GM19468 (cell line): ENCODE measurements around the gene A1BG.
"Not testable (repeated sequence)": the region's sequence is repeated elsewhere in the genome, so short reads cannot be mapped to it uniquely, and the experiment has no call there.

ENCODE experiments used
- ATAC-seq: cut with Tn5 transposase; IDR thresholded peaks from one replicate; pipeline ENCODE4 v1.9.1; 2021; ENCODE audit warnings: mild to moderate bottlenecking, moderate library complexity, moderate number of reproducible peaks; ENCODE audit not compliant: unreplicated experiment; ENCODE audit errors: extremely low read depth

The A1BG gene

GRCh38 chr19:58386576-58387337 lies 33.5 kb upstream of the A1BG start, which contains the start of gene RPS5:
RPS5 (plus strand) TSS chr19:58387269; CDS start chr19:58388138, 869 bp downstream.
- ATAC-seq, result peak; percentile 83

DNA sequence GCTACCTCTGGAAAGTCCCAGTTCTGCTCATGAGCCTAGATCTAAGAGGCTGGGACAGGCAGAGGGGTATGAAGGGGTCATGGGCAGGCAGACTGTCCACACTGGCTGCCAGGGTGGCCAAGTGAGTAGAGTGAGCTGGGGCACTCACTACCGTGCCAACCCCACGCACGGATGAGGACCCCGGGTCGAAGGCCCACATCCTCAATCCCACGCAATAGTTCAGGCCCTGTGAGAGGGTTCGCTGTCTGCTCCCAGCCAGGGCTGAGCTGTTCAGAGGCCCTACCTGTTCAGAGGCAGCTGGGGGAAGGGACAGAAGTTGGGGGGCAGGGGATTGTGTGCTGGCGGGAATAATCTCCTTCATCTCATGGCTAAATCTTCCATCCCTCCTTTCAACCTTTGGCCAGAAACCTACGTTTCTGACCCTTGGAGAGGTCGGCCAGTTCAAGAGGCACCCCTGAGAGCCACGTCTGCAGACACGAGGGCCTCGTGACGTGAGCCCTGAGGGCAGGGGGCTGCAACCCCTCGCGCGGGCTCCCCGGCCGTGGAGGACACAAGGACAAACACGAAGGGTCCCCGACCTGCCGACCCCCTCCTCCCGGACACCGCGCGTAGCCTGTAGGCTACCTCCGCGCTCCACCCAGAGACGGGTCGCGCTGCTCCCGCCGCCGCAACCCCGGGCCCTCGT lies 32.7 kb upstream of the A1BG start:
- ATAC-seq, result no peak

DNA sequence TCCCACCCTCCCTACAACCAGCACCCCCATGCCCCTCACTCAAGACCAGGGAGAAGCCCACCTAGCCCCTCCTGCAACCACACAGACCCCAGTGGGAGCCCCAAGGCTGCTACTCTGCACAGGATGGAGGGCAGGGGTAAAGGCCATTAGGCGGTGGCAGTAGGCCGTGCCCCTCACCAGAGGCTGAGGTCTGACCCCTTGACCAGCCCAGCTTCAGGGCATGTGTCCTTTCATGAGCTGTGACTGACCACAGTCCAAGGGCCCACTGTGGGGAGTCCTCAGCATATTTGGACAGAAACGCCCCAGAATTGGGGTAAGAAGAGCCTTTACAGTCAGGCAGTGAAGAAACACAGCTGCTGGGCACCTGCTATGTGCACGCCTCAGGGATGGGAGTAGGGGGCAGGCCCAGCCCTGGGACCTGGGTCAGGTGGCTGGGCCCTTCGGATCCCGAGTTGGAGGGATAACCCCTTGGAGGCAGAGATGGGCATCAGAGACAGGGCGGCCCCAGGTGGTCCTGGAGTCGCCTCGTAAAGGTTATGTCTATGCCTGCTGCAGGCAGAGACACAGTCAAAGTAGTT lies 32.1 kb upstream of the A1BG start:
- ATAC-seq, result no peak

GRCh38 chr19:58382997-58383603 lies 29.8 kb upstream of the A1BG start:
- no peak for ATAC-seq

- no peak for ATAC-seq
These were observed 28.3 kb upstream of the A1BG start for GRCh38 chr19:58381460-58382212.

DNA sequence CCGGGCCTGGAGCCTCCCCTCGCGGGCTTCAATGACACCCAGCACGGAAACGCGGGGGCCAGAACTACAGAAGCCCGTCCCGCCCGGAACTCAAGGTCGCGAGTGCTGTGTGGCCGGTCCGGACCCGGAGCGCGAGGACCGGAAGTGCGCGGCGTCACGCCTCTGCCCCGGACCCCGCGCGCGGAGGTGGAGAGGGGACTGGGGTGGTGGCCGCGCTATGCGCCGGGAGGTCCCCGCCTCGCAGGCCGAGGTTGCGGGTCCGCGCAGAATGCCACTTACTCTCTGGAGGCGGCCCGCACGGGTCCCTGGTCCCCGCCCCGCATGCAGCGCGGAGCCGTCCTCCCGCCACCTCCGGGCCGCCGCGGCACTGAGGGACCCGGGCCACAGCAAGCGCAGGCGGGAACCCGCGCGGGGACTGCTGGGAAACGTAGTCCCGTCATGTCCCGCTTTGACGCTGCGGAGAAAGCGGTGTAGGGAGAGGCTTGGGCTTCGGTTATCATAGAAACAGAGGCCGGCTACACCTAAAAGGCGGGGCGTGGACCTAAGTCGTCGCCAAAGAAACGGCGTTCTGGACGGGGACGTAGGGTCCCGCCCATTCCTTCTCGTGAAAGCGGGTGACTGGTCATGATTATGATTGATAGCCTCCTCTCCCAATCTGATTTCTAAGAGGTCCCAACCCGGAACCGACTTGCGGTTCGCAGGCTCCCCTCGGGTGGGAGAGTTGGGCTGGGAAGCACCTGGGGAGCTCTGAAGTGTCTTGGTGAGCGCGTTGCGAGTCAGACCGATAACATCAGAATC lies 27.6 kb upstream of the A1BG start, which contains the start of gene ZNF837:
Gene ZNF837 (minus strand): TSS at position 369 of the 798 bp plus-strand sequence. CDS start 11,698 bp downstream, outside the sequence.
- ATAC-seq, result peak; percentile 67

DNA sequence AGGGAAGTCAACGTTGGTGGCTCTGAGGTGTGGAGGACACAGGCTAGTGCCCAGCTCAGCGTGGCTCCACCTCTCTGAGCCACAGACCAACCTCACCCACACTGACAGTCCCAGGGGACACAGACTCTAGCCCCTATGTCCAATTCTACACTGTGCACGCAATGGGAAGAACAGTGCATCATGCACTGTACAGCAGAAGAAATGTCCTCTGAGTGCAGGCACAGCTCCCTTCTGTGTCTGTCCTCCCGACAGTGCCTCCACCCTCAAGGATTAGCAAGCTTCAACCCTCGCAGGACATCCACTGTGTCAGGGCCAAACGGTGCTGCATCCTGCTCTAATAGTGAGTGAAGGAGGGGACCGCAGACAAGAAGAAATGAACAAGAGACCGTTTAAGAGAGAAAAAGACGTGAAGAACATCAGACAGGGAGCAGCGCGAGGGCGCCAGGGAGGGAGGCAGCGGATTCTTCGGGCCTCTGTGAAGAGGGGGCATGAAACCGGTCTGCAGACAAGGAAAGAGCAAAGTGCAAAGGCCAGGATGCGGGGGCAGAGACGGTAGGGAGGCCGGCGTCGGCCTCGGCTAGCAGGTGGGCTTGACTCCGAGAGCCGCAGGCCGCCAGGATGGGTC lies 26.9 kb upstream of the A1BG start:
- no peak for ATAC-seq

GRCh38 chr19:58379246-58379645 lies 26.0 kb upstream of the A1BG start:
- no peak for ATAC-seq

GRCh38 chr19:58376724-58377123 lies 23.4 kb upstream of the A1BG start:
- not testable (repeated sequence) for ATAC-seq

DNA sequence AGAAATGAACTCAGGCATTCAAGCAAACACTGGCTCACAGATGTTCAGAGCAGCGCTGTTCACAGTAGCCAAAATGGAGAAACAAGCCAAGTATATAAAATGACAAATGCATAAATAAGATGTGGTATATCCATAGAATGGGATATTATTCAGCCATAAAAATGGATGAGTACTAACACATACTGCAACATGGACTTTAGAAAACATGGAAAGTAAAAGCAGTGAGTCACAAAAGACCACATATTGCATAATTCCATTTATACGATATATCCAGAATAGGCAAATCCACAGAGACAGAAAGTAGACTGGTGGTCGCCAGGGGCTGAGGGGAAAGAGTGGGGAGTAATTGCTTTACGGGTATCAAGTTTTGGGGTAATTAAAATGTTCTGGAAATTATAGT lies 20.9 kb upstream of the A1BG start:
- ATAC-seq, result no peak

DNA sequence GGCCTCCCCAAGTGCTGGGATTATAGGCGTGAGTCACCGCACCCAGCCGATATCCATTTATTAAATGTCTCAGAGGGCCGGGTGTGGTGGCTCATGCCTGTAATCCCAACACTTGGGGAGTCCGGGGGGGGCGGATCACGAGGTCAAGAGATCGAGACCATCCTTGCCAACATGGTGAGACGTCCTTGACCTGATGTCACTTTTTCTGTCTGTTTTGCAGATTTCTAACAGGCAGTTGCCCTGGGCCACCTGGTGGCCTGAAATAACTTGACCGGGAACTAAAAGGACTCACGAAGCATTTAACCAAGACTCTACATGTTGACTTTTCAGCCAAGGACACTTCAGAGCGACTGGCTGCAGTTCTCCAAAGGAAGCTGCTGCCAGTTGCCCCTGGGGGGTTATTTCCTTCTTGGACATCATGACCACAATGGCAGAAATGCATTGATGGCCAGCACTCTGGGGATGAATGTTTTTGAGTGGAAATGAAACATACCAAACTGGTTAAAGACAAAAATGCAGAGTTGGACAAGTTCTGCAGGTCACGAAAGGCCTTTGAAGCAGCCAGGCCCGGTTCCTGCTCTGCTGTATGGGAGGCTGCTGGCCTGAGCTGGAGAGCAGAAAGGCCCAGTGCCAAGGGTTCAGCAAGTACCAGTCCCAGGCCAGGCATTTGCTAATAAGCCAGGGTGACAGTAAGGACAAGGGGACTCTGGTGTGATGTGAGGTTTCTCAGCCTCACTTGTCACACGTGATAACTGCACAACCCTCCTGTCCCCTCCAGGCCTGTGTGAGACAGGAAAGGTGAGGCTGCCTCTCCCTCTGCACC lies 19.2 kb upstream of the A1BG start:
- no peak for ATAC-seq

DNA sequence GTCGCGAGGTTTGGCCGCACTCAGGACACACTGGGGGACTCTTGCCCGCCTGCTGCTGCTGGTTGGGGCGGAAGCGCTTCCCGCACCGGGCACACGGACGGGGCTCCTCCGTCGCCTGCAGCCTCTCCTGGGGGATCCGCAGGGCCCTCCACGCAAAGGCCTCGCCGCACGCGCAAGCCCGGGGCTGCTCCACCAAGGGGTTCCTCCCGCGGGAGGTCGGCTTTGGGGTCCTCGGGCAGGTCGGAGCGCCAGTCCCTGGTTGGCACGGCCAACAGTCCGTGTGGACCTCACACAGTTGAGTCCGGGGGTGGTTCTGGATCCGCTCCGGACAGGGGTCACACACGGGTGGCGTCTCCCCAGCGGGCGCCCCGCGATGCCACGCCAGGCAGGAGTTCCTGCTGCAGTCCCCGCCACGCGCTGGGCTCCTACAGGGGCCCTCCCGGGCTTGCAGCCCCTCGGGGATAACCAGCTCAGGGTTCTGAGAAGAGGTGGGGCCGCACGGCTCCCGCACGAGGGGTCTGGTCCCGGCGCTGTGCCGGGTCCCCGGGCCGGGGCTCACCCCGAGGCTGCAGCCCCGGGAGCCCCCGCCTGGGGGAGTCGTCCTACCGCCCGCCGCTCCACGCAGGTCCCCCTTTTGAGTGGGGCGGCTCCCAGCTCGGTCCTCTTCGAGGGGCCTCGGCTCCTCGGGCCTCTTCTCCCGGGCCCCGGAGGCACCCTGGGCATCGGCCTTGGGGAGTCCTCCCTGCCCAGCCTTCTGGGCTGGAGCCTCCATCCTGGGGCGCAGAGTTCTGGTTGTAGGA lies 15.5 kb upstream of the A1BG start:
- ATAC-seq, result no peak

DNA sequence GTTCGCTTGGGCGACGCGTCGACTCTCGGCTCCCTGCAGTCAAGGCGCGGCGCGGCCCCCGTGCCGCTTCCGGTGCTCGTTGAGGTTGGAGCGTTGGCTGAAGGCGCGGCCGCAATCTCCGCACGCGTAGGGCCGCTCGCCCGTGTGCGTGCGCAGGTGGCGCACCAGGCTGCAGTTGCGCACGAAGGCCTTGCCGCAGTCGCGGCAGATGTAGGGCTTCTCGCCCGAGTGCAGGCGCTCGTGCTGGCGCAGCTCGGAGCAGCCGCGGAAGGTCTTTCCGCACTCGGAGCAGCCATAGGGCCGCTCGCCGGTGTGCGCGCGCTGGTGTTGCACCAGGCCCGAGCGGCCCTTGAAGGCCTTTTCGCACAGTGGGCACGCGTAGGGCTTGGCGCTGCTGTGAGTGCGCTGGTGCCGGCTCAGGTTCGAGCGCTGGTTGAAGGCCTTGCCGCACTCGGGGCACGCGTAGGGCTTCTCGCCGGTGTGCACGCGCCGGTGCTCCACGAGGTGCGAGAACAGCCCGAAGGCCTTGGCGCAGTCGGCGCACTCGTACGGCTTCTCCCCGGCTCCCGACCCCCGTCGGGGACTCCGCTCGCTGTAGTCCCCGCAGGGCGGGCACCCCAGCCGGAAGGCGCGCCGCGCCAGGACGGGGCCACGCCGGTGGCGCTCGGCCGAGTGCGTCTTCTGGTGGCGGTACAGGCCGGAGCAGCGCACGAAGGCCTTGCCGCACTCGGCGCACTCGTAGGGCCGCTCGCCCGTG lies 14.6 kb upstream of the A1BG start:
- ATAC-seq, result no peak

- ATAC-seq, result no peak
These were observed 13.5 kb upstream of the A1BG start for GRCh38 chr19:58366585-58367430.

GRCh38 chr19:58364146-58364545 lies 10.9 kb upstream of the A1BG start:
- ATAC-seq, result no peak
